GM18499 (cell line): ENCODE data around the gene PCDHA8.
"Not testable (repeated sequence)": the region's sequence is repeated elsewhere in the genome, so short reads cannot be mapped to it uniquely, and the experiment has no call there.

Source experiments
- ATAC-seq: cut with Tn5 transposase; IDR thresholded peaks from one replicate; pipeline ENCODE4 v1.9.1; 2021; ENCODE audit warnings: moderate number of reproducible peaks; ENCODE audit not compliant: insufficient read depth, unreplicated experiment

The PCDHA8 gene

DNA sequence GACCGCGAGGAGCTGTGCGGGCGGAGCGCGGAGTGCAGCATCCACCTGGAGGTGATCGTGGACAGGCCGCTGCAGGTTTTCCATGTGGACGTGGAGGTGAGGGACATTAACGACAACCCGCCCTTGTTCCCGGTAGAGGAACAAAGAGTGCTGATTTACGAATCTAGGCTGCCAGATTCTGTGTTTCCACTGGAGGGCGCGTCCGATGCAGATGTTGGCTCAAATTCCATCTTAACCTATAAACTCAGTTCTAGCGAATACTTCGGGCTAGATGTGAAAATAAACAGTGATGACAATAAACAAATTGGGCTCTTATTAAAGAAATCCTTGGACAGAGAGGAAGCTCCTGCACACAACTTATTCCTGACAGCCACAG lies 12.6 kb upstream of the PCDHA8 start:
- no peak for ATAC-seq

DNA sequence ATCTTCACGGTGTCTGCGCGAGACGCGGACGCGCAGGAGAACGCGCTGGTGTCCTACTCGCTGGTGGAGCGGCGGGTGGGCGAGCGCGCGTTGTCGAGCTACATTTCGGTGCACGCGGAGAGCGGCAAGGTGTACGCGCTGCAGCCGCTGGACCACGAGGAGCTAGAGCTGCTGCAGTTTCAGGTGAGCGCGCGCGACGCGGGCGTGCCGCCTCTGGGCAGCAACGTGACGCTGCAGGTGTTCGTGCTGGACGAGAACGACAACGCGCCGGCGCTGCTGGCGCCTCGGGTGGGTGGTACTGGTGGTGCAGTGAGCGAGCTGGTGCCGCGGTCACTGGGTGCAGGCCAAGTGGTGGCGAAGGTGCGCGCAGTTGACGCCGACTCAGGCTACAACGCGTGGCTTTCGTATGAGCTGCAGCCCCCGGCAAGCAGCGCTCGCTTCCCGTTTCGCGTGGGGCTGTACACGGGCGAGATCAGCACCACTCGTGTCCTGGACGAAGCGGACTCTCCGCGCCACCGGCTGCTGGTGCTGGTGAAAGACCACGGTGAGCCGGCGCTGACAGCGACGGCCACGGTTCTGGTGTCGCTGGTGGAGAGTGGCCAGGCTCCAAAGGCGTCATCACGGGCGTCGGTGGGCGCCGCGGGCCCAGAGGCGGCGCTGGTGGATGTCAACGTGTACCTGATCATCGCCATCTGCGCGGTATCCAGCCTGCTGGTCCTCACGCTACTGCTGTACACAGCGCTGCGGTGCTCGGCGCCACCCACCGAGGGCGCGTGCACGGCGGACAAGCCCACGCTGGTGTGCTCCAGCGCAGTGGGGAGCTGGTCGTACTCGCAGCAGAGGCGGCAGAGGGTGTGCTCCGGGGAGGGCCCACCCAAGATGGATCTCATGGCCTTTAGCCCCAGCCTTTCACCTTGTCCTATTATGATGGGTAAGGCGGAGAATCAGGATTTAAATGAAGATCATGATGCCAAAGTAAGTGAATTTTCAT lies 11.2 kb upstream of the PCDHA8 start:
- not testable (repeated sequence) for ATAC-seq

DNA sequence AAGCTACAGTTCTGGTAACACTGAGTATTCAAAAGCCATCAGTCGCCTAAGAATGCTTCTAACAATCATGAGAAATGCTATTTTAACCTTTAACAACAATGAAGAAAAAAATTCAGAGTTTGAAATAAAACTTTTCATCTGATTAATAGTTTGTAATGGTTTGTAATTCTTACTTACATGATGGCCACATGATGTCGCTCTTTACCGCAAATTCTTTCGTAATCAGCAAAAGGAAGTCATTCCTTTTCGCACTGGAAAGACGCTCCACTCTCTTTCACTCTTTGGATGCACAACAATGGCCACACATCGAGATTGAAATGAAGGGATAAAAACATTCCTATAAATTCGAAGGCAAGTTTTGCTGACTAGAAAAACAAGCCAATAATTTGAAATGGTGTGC lies 7.0 kb upstream of the PCDHA8 start, which contains the start of gene PCDHA7:
Gene PCDHA7 (plus strand): TSS at position 277 of the 400 bp plus-strand sequence. CDS start 115 bp downstream, at position 392.
- ATAC-seq = no peak

DNA sequence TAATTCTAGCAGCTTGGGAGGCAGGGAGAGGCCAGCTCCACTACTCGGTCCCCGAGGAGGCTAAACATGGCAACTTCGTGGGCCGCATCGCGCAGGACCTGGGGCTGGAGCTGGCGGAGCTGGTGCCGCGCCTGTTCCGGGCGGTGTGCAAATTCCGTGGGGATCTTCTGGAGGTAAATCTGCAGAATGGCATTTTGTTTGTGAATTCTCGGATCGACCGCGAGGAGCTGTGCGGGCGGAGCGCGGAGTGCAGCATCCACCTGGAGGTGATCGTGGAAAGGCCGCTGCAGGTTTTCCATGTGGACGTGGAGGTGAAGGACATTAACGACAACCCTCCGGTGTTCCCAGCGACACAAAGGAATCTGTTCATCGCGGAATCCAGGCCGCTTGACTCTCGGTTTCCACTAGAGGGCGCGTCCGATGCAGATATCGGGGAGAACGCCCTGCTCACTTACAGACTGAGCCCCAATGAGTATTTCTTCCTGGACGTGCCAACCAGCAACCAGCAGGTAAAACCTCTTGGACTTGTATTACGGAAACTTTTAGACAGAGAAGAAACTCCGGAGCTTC lies 6.5 kb upstream of the PCDHA8 start:
- not testable (repeated sequence) for ATAC-seq

DNA sequence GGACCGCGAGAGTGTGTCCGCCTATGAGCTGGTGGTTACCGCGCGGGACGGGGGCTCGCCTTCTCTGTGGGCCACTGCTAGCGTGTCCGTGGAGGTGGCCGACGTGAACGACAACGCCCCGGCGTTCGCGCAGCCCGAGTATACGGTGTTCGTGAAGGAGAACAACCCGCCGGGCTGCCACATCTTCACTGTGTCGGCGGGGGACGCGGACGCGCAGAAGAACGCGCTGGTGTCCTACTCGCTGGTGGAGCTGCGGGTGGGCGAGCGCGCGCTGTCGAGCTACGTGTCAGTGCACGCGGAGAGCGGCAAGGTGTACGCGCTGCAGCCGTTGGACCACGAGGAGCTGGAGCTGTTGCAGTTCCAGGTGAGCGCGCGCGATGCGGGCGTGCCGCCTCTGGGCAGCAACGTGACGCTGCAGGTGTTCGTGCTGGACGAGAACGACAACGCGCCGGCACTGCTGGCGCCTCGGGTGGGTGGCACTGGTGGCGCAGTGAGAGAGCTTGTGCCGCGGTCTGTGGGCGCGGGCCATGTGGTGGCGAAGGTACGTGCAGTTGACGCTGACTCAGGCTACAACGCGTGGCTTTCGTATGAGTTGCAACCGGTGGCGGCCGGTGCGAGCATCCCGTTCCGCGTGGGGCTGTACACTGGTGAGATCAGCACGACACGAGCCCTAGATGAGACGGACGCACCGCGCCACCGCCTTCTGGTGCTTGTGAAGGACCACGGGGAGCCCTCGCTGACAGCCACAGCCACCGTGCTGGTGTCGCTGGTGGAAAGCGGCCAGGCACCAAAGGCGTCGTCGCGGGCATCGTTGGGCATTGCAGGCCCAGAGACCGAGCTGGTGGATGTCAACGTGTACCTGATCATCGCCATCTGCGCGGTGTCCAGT lies 5.1 kb upstream of the PCDHA8 start:
- ATAC-seq = no peak

DNA sequence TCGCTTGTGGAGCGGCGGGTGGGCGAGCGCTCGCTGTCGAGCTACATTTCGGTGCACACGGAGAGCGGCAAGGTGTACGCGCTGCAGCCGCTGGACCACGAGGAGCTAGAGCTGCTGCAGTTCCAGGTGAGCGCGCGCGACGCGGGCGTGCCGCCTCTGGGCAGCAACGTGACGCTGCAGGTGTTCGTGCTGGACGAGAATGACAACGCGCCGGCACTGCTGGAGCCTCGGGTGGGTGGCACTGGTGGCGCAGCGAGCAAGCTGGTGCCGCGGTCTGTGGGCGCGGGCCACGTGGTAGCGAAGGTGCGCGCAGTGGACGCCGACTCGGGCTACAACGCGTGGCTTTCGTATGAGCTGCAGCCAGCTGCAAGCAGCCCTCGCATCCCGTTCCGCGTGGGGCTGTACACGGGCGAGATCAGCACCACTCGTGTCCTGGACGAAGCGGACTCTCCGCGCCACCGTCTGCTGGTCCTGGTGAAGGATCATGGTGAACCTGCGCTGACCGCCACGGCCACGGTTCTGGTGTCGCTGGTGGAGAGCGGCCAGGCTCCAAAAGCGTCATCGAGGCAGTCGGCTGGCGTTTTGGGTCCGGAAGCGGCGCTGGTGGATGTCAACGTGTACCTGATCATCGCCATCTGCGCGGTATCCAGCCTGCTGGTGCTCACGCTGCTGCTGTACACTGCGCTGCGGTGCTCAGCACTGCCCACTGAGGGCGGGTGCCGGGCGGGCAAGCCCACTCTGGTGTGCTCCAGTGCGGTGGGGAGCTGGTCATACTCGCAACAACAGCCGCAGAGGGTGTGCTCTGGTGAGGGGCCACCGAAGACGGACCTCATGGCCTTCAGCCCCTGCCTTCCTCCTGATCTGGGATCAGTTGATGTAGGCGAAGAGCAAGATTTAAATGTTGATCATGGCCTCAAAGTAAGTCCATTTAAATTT lies 2.1 kb downstream of the PCDHA8 start:
- ATAC-seq = no peak

DNA sequence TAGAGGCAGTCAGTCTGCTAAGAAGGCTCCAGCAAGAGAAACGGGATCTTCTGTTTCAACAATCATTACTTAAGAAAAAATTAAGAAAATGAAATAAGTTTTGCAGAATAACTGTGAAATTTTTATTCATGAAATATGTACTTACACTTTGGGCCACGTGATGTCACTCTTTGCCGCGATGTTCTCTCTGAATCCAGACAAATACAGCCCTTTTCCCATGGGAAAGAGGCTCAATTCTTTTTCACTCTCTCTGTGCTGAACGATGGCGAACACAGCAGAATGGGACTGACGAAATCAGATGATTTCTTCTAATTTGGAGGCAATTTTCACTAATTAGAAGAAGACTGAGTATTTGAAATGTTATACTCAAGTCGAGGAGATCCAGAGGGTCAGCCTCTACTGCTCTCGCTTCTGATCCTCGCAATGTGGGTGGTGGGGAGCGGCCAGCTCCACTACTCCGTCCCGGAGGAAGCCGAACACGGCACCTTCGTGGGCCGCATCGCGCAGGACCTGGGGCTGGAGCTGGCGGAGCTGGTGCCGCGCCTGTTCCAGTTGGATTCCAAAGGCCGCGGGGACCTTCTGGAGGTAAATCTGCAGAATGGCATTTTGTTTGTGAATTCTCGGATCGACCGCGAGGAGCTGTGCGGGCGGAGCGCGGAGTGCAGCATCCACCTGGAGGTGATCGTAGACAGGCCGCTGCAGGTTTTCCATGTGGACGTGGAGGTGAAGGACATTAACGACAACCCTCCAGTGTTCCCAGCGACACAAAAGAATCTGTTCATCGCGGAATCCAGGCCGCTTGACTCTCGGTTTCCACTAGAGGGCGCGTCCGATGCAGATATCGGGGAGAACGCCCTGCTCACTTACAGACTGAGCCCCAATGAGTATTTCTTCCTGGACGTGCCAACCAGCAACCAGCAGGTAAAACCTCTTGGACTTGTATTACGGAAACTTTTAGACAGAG lies 7.4 kb downstream of the PCDHA8 start, which contains the start of gene PCDHA9:
Gene PCDHA9 (plus strand): TSS at position 244 of the 964 bp plus-strand sequence. CDS start 114 bp downstream, at position 358.
- not testable (repeated sequence) for ATAC-seq

DNA sequence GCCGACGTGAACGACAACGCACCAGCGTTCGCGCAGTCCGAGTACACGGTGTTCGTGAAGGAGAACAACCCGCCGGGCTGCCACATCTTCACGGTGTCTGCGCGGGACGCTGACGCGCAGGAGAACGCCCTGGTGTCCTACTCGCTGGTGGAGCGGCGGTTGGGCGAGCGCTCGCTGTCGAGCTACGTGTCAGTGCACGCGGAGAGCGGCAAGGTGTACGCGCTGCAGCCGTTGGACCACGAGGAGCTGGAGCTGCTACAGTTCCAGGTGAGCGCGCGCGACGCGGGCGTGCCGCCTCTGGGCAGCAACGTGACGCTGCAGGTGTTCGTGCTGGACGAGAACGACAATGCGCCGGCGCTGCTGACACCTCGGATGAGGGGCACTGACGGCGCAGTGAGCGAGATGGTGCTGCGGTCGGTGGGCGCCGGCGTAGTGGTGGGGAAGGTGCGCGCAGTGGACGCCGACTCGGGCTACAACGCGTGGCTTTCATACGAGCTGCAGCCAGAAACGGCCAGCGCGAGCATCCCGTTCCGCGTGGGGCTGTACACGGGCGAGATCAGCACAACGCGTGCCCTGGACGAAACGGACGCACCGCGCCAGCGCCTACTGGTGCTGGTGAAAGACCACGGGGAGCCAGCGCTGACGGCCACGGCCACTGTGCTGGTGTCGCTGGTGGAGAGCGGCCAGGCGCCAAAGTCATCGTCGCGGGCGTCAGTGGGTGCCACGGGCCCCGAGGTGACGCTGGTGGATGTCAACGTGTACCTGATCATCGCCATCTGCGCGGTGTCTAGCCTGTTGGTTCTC lies 9.0 kb downstream of the PCDHA8 start:
- ATAC-seq = not testable (repeated sequence)

DNA sequence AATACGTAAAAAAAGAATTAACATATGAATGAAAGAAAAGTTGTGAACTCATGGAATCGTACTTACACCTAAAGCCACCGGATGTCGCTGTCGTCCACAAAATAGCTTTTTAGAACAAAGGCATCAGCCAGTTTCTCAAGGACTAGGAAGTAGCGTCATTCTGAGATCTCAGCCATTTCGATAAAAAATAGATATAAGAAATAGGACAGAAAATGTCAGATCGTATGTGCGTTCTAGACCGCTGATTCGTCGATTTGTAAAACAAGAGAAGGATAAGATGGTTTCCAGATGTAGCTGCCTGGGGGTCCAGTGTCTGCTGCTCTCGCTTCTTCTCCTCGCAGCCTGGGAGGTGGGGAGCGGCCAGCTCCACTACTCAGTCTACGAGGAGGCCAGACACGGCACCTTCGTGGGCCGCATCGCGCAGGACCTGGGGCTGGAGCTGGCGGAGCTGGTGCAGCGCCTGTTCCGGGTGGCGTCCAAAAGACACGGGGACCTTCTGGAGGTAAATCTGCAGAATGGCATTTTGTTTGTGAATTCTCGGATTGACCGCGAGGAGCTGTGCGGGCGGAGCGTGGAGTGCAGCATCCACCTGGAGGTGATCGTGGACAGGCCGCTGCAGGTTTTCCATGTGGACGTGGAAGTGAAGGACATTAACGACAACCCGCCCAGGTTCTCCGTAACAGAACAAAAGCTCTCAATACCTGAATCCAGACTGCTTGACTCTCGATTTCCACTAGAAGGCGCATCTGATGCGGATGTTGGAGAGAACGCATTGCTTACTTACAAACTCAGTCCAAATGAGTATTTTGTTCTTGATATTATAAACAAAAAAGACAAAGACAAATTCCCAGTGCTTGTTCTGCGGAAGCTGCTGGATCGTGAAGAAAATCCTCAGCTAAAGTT lies 15.0 kb downstream of the PCDHA8 start, which contains the start of gene PCDHA10:
Gene PCDHA10 (plus strand): TSS at position 126 of the 903 bp plus-strand sequence. CDS start 152 bp downstream, at position 278.
- no peak for ATAC-seq

DNA sequence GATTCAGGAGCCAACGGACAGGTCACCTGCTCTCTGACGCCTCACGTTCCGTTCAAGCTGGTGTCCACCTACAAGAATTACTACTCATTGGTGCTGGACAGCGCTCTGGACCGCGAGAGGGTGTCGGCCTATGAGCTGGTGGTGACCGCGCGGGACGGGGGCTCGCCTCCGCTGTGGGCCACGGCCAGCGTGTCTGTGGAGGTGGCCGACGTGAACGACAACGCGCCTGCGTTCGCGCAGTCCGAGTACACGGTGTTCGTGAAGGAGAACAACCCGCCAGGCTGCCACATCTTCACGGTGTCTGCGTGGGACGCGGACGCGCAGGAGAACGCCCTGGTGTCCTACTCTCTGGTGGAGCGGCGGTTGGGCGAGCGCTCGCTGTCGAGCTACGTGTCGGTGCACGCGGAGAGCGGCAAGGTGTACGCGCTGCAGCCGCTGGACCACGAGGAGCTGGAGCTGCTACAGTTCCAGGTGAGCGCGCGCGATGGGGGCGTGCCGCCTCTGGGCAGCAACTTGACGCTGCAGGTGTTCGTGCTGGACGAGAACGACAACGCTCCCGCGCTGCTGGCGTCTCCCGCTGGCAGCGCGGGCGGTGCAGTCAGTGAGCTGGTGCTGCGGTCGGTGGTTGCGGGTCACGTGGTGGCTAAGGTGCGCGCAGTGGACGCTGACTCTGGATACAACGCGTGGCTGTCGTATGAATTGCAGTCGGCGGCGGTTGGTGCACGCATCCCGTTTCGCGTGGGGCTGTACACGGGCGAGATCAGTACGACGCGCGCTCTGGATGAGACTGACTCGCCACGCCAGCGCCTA lies 16.4 kb downstream of the PCDHA8 start:
- ATAC-seq = no peak

DNA sequence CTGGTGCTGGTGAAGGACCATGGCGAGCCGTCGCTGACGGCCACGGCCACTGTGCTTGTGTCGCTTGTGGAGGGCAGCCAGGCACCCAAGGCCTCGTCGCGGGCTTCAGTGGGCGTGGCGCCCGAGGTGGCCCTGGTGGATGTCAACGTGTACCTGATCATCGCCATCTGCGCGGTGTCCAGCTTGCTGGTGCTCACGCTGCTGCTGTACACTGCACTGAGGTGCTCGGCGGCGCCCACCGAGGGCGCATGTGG lies 16.9 kb downstream of the PCDHA8 start:
- ATAC-seq = no peak

DNA sequence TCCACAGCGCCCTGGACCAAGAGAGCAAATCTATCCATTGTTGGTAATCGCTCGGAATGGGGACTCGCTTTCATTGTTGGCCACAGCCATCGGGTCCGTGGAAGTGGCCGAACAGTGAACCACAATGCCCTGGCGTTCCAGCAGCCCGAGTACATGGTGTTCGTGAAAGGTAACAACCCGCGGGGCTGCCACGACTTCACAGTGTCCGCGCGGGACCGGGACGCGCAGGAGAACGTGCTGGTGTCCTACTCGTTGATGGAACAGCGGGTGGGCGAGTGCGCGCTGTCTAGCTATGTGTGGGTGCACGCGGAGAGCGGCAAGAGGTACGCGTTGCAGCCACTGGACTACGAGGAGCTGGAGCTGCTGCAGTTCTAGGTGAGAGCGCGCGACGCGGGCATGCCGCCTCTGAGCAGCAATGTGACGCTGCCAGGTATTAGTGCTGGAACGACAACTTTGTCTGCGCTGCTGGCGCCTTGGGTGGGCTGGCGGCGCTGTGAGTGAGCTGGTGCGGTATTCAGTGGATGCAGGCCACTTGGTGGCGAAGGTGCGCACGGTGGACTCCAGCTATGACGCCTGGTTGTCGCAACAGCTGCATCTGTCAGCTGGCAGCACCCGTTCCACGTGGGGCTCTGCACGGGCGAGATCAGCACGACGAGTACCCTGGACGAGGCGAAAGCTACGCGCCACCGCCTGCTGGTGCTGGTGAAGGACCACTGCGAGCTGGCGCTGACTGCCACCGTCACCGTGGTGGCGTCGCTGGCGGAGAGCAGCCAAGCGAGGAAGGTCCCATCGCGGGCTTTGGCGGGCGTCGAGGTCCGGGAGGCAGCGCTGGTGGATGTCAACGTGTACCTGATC lies 21.7 kb downstream of the PCDHA8 start:
- ATAC-seq = no peak

DNA sequence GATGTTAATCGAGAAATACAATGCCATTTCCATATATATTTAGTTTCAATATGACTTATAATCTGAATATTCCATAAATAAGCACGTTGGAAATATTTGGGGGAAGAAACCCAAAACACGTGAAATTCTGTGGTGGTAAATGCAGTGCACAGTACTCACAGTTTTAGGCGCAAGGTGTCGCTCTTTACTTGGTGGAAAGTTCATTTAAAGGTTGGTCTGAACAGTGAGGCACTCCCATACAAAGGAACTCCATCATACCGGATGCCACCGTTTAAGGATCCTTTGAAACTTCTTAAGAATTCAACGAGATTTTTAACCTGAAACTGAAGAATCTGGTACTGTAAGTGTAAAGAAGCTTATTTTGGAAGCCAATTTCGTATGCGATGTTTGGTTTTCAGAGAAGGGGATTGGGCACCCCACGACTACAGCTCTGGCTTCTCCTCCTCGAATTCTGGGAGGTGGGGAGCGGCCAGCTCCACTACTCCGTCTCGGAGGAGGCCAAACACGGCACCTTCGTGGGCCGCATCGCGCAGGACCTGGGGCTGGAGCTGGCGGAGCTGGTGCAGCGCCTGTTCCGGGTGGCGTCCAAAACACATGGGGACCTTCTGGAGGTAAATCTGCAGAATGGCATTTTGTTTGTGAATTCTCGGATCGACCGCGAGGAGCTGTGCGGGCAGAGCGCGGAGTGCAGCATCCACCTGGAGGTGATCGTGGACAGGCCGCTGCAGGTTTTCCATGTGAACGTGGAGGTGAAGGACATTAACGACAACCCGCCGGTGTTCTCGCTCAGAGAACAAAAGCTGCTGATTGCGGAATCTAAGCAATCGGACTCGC lies 28.0 kb downstream of the PCDHA8 start, which contains the start of gene PCDHA11:
Gene PCDHA11 (plus strand): TSS at position 237 of the 834 bp plus-strand sequence. CDS start 147 bp downstream, at position 384.
- no peak for ATAC-seq

DNA sequence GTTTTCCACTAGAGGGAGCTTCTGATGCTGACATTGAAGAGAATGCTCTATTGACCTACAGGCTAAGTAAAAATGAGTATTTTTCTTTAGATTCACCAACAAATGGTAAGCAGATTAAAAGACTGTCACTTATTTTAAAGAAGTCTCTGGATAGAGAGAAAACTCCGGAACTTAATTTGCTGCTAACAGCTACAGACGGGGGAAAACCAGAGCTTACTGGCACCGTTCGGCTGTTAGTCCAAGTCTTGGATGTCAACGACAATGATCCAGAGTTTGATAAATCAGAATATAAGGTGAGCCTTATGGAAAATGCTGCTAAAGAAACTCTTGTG lies 28.5 kb downstream of the PCDHA8 start:
- ATAC-seq = no peak
